ENCODE results near the gene CEMIP. TPM values are rescaled to one million over a fixed set of nuclear protein-coding genes. Genes with fewer than 3 reads are reported as not detected.

The CEMIP gene
- polyA plus RNA-seq, 1 of the 3 experiments (the other 2 are of a cell fraction), result 27.8 TPM

GRCh38 chr15:80957556-80957955 lies 178.4 kb downstream of the CEMIP start:
- 59% methylated on average over 2 of the region's 2 CpGs for WGBS (ENCODE audit: low lambda C conversion rate)
- no peak for TF ChIP-seq TAF1 (IDR thresholded peaks at IDR 0.05; ENCODE audit: borderline replicate concordance, low read depth, low read length)
- TF ChIP-seq FOSL2 (IDR thresholded peaks at IDR 0.05; ENCODE audit: borderline replicate concordance, low read depth), result no peak
- no peak for TF ChIP-seq YY1 (IDR thresholded peaks at IDR 0.05; ENCODE audit: low read depth)
- no peak for TF ChIP-seq GATA2 (CRISPR knock-in tag; IDR thresholded peaks at IDR 0.05)
- TF ChIP-seq NRF1 (IDR thresholded peaks at IDR 0.05; ENCODE audit: low read depth, low read length), result no peak
- TF ChIP-seq MEF2A (IDR thresholded peaks at IDR 0.05; ENCODE audit: borderline replicate concordance, low read depth), result no peak
- TF ChIP-seq EP300 (IDR thresholded peaks at IDR 0.05; ENCODE audit: borderline replicate concordance in 1 of 2, low read depth in 1 of 2, low read length in 1 of 2), result no peak
- TF ChIP-seq RCOR1 (IDR thresholded peaks at IDR 0.05; ENCODE audit: low read length), result no peak
- TF ChIP-seq, protein P1, sequence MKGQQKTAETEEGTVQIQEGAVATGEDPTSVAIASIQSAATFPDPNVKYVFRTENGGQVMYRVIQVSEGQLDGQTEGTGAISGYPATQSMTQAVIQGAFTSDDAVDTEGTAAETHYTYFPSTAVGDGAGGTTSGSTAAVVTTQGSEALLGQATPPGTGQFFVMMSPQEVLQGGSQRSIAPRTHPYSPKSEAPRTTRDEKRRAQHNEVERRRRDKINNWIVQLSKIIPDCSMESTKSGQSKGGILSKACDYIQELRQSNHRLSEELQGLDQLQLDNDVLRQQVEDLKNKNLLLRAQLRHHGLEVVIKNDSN (IDR thresholded peaks at IDR 0.05; ENCODE audit: borderline replicate concordance, low read depth), result no peak
- TF ChIP-seq FOXM1 (IDR thresholded peaks at IDR 0.05; ENCODE audit: low read depth), result no peak
- TF ChIP-seq RFX5 (IDR thresholded peaks at IDR 0.05; ENCODE audit: low read length), result no peak
- TF ChIP-seq JUND (IDR thresholded peaks at IDR 0.05), result no peak
- no peak for TF ChIP-seq CHD2 (IDR thresholded peaks at IDR 0.05; ENCODE audit: low read length, partially characterized antibody)
- no peak for TF ChIP-seq ELF1 (IDR thresholded peaks at IDR 0.05)
- TF ChIP-seq GABPA (IDR thresholded peaks at IDR 0.05; ENCODE audit: low read depth), result no peak
- no peak for TF ChIP-seq SIN3A (IDR thresholded peaks at IDR 0.05; ENCODE audit: borderline replicate concordance, low read depth, low read length)
- Histone ChIP-seq H3K79me2 (ENCODE audit: insufficient read depth) (no peaks in the 10 kb centered on the region), H3K27ac (ENCODE audit: low read depth in 2 of 2, low read length in 1 of 2) (no peak overlapping the region), H2AFZ (ENCODE audit: low read depth) (no peak overlapping the region), H4K20me1 (ENCODE audit: insufficient read depth) (0 out of 2 replicates have a peak, but pooled peaks cover 3% of the 10 kb centered on the region), H3K9me2 (no peaks in the 10 kb centered on the region), H3K4me2 (no peak overlapping the region), H3K4me3 (ENCODE audit: low read depth in 2 of 2, low read length in 1 of 2) (no peak overlapping the region), H3K4me1 (ENCODE audit: control insufficient read depth in 1 of 2, insufficient read depth in 2 of 2, low read depth in 1 of 2, low read length in 1 of 2) (peaks cover 0 to 6% of the 10 kb centered on the region in 2 experiments; a peak in 1 of 4 replicates), H3F3A (replicated peaks; ENCODE audit: insufficient read depth) (peaks cover 3% of the 10 kb centered on the region), H3K9ac (no peak overlapping the region), H3K9me3 (no peaks in the 10 kb centered on the region), H3K36me3 (replicated peaks in 1 of 2; ENCODE audit: control insufficient read depth in 1 of 2, insufficient read depth in 2 of 2, low read length in 1 of 2) (peaks cover 0 to 2% of the 10 kb centered on the region in 2 experiments), H3K27me3 (ENCODE audit: insufficient read depth) (no peaks in the 10 kb centered on the region)
- POLR2A ChIA-PET, result no interaction called here
- no peak for DNase-seq
- CTCF ChIA-PET, result interaction anchor here (0.6 to 1.7 kb wide), 5 partner anchors 12 to 390 kb away, joined by 3 to 10 read pairs (median 4); partner anchors contain the start of gene CEMIP

DNA sequence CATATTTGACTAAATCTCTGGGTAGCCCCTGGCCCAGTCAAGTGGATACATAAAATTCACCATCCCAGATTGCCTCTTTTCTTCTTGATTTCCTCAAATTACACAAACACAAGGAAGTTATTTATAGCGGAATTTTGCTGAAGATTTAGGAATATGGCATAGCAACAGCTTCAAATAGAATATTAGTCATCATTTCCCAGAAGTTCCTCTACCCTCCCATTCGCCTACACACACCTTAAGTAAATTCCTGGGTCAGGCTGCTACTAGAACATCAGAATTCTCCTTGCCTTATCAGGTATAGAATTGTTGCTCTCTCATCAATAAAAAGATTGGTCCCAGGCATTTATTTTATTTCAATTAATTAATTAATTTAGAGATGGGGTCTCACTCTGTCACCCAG lies 178.8 kb downstream of the CEMIP start:
- Histone ChIP-seq H3K79me2 (ENCODE audit: insufficient read depth) (no peaks in the 10 kb centered on the region), H4K20me1 (ENCODE audit: insufficient read depth) (0 out of 2 replicates have a peak, but pooled peaks cover 3% of the 10 kb centered on the region), H3K9ac (no peak overlapping the region), H3K4me3 (ENCODE audit: low read depth in 2 of 2, low read length in 1 of 2) (no peak overlapping the region), H3K27ac (ENCODE audit: low read depth in 2 of 2, low read length in 1 of 2) (no peak overlapping the region), H3K36me3 (replicated peaks in 1 of 2; ENCODE audit: control insufficient read depth in 1 of 2, insufficient read depth in 2 of 2, low read length in 1 of 2) (peaks cover 0 to 2% of the 10 kb centered on the region in 2 experiments), H3K4me2 (no peak overlapping the region), H3K27me3 (ENCODE audit: insufficient read depth) (no peaks in the 10 kb centered on the region), H3K4me1 (ENCODE audit: control insufficient read depth in 1 of 2, insufficient read depth in 2 of 2, low read depth in 1 of 2, low read length in 1 of 2) (peaks cover 0 to 6% of the 10 kb centered on the region in 2 experiments; a peak in 1 of 4 replicates), H3K9me3 (no peaks in the 10 kb centered on the region), H2AFZ (ENCODE audit: low read depth) (no peak overlapping the region), H3K9me2 (no peaks in the 10 kb centered on the region), H3F3A (replicated peaks; ENCODE audit: insufficient read depth) (peaks cover 3% of the 10 kb centered on the region)
- DNase-seq, result no peak
- peak; percentile 32; the same call in 1 of the 2 replicates for TF ChIP-seq MEF2A (IDR thresholded peaks at IDR 0.05; ENCODE audit: borderline replicate concordance, low read depth)
- no peak for TF ChIP-seq TAF1 (IDR thresholded peaks at IDR 0.05; ENCODE audit: borderline replicate concordance, low read depth, low read length)
- no peak for TF ChIP-seq GABPA (IDR thresholded peaks at IDR 0.05; ENCODE audit: low read depth)
- TF ChIP-seq CTCF (IDR thresholded peaks at IDR 0.05), result no peak
- POLR2A ChIA-PET, result no interaction called here
- 86% methylated on average over 2 of the region's 2 CpGs for WGBS (ENCODE audit: low lambda C conversion rate)
- CTCF ChIA-PET, result interaction anchor here (0.6 to 1.7 kb wide), 4 partner anchors 12 to 390 kb away, joined by 3 to 10 read pairs (median 4); no protein-coding TSS in a partner anchor
